Left ventricle myocardium inferior (tissue), 1 donor: ENCODE results near the gene ITIH5. TPM values are rescaled to one million over a fixed set of nuclear protein-coding genes. Genes with fewer than 3 reads are reported as not detected.

Experiments used
- DNase-seq: peaks from one replicate; pipeline ENCODE4 v3.0.0-alpha.2; 2020
- H3K27ac ChIP-seq: fragments of 200-600 bp; replicated peaks from 2 replicates; pipeline ENCODE4 v1.8.0; 2021
- H3K27me3 ChIP-seq: fragments of 200-600 bp; 2 replicates; pipeline ENCODE4 v1.8.0; 2021; ENCODE audit warnings: low read depth
- H3K36me3 ChIP-seq: fragments of 200-600 bp; 2 replicates; pipeline ENCODE4 v1.8.0; 2021
- H3K4me1 ChIP-seq: fragments of 200-600 bp; 2 replicates; pipeline ENCODE4 v1.8.0; 2021
- H3K4me3 ChIP-seq: fragments of 200-600 bp; 2 replicates; pipeline ENCODE4 v1.8.0; 2021; ENCODE audit warnings: mild to moderate bottlenecking, moderate library complexity
- H3K9me3 ChIP-seq: fragments of 200-600 bp; replicated peaks from 2 replicates; pipeline ENCODE4 v1.8.0; 2021
- CTCF ChIP-seq: fragments of 200-600 bp; IDR thresholded peaks from 2 replicates; pipeline ENCODE4 v1.8.0; 2021; ENCODE audit warnings: antibody characterized with exemption, mild to moderate bottlenecking, borderline replicate concordance
- intact Hi-C: fragments of 100-400 bp; cut with micrococcal nuclease; formaldehyde crosslinking; loops from one replicate; pipeline ENCODE4 v1.11.0; 2022
- total RNA-seq: library from RNA; stranded (reverse); fragmentation: NEBNext Ultra II Directional; extraction: Animal tissue kit (Norgen Biotek cat#: 25700); gene quantifications from one replicate; pipeline ENCODE4 v1.2.1, GENCODE V29; 2021
- donor health status: DM: no; HTN: yes; CAD: no; lungs with severe emphysema.

ITIH5 gene
- total RNA-seq, 1 donor from 2014 or later, result 10.8 TPM

- no peak overlapping the region for H3K4me3 ChIP-seq
- intact Hi-C loops, result no loop called here
- no peak for DNase-seq
- no peaks in the 10 kb centered on the region for H3K27me3 ChIP-seq
- H3K9me3 ChIP-seq, result no peaks in the 10 kb centered on the region
- no peak for TF ChIP-seq CTCF
- no peak overlapping the region for H3K27ac ChIP-seq
- H3K36me3 ChIP-seq, result peaks cover 3% of the 10 kb centered on the region
- peaks cover 8% of the 10 kb centered on the region for H3K4me1 ChIP-seq
Observed at GRCh38 chr10:7585228-7585627, 81.5 kb downstream of the ITIH5 start.

DNA sequence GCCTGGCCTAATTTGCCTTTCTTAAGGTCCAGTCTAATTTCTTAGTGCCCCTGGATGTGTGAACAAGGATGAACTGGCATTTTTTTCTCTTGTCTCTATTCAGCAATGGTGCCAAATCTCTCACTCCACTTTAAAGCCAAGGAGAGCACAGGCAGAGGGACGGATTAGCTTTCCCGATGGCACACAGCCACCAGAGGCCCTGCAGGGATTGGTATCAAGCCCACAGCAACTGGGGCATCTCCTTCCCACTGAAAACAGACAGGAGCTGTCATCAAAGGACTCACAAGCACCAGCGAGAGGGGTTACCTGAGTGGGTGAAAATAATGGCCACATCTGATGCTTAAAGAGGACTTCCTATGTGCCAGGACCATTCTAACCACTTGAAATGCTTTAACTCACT, 83.1 kb downstream of the ITIH5 start:
- no peak overlapping the region for H3K4me3 ChIP-seq
- H3K4me1 ChIP-seq, result peaks cover 8% of the 10 kb centered on the region
- intact Hi-C loops, result no loop called here
- H3K27ac ChIP-seq, result no peak overlapping the region
- no peaks in the 10 kb centered on the region for H3K27me3 ChIP-seq
- no peaks in the 10 kb centered on the region for H3K9me3 ChIP-seq
- TF ChIP-seq CTCF, result no peak
- no peak for DNase-seq
- H3K36me3 ChIP-seq, result peaks cover 3% of the 10 kb centered on the region

DNA sequence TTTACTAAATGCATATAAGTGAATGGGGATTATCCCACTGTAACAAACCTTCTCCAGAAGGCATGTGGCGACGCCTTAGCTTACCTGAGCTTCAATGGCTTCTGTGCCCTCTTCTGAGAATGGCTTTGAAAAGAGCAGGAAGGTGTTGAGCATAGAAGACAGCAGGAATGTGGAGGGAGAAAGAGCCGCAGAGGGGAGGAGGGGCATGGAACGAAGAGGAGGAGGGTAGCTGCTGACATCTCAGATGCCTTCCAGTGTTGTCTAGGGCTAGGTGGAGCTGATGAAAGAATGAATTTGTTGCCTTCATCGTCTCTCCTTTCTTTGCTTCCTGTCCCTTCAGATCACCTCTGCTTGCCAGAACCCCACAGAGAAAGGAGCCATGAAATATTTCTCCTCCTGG, 86.2 kb downstream of the ITIH5 start:
- intact Hi-C loops, result no loop called here
- Histone ChIP-seq H3K27me3 (no peaks in the 10 kb centered on the region), H3K27ac (no peak overlapping the region), H3K4me1 (peaks cover 8% of the 10 kb centered on the region), H3K4me3 (no peak overlapping the region), H3K9me3 (no peaks in the 10 kb centered on the region), H3K36me3 (peaks cover 16% of the 10 kb centered on the region)
- no peak for DNase-seq
- TF ChIP-seq CTCF, result no peak

GRCh38 chr10:7579681-7580080, 87.1 kb downstream of the ITIH5 start:
- peaks cover 8% of the 10 kb centered on the region for H3K4me1 ChIP-seq
- no peak overlapping the region for H3K4me3 ChIP-seq
- no peak for DNase-seq
- intact Hi-C loops, result no loop called here
- H3K36me3 ChIP-seq, result peaks cover 16% of the 10 kb centered on the region
- no peak for TF ChIP-seq CTCF
- no peak overlapping the region for H3K27ac ChIP-seq
- H3K9me3 ChIP-seq, result no peaks in the 10 kb centered on the region
- peaks cover 4% of the 10 kb centered on the region for H3K27me3 ChIP-seq

GRCh38 chr10:7577579-7577978, 89.2 kb downstream of the ITIH5 start:
- no peak for DNase-seq
- intact Hi-C loops, result no loop called here
- Histone ChIP-seq H3K4me1 (no peaks in the 10 kb centered on the region), H3K27me3 (peaks cover 4% of the 10 kb centered on the region), H3K9me3 (no peaks in the 10 kb centered on the region), H3K4me3 (no peak overlapping the region), H3K36me3 (peaks cover 16% of the 10 kb centered on the region), H3K27ac (no peak overlapping the region)
- TF ChIP-seq CTCF, result no peak

DNA sequence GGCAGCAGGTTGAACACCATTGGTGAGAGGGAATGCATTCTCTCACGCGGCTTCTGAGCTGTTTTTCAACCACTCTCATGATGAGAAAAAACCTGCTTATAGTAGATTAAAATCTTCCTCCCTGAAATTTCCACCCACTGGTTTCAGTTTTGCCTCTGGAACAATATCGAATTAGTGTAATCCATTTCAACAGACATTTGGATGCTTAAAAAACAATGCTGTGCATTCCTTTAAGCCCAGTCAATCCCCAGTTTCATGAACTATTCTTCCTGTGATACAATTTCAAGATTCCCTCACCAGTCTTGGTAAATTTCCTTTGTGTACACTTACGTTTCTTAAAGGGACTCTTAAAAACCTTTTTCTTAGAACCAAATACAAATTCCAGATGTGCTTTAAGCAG, 89.6 kb downstream of the ITIH5 start:
- peaks cover 4% of the 10 kb centered on the region for H3K27me3 ChIP-seq
- DNase-seq, result no peak
- H3K9me3 ChIP-seq, result no peaks in the 10 kb centered on the region
- H3K36me3 ChIP-seq, result peaks cover 16% of the 10 kb centered on the region
- no peaks in the 10 kb centered on the region for H3K4me1 ChIP-seq
- no peak for TF ChIP-seq CTCF
- intact Hi-C loops, result no loop called here
- H3K27ac ChIP-seq, result no peak overlapping the region
- no peak overlapping the region for H3K4me3 ChIP-seq
